Rectal smooth muscle tissue (tissue), 1 donor: ENCODE results near the gene KLHL7.

Experiments used
- H3K27ac ChIP-seq: one replicate; pipeline ENCODE4 v1.7.0; 2013; ENCODE audit warnings: low read depth, low read length, inconsistent platforms
- H3K27me3 ChIP-seq: one replicate; pipeline ENCODE4 v1.7.0; 2013; ENCODE audit warnings: low read length; ENCODE audit not compliant: control insufficient read depth, insufficient read depth
- H3K36me3 ChIP-seq: one replicate; pipeline ENCODE4 v1.7.0; 2013; ENCODE audit warnings: low read length; ENCODE audit not compliant: control insufficient read depth, insufficient read depth
- H3K4me1 ChIP-seq: one replicate; pipeline ENCODE4 v1.7.0; 2013; ENCODE audit warnings: low read length; ENCODE audit not compliant: control insufficient read depth, insufficient read depth
- H3K4me3 ChIP-seq: one replicate; pipeline ENCODE4 v1.7.0; 2013; ENCODE audit warnings: low read length
- H3K9ac ChIP-seq: one replicate; pipeline ENCODE4 v1.7.0; 2013; ENCODE audit warnings: low read length

The KLHL7 gene, protein sequence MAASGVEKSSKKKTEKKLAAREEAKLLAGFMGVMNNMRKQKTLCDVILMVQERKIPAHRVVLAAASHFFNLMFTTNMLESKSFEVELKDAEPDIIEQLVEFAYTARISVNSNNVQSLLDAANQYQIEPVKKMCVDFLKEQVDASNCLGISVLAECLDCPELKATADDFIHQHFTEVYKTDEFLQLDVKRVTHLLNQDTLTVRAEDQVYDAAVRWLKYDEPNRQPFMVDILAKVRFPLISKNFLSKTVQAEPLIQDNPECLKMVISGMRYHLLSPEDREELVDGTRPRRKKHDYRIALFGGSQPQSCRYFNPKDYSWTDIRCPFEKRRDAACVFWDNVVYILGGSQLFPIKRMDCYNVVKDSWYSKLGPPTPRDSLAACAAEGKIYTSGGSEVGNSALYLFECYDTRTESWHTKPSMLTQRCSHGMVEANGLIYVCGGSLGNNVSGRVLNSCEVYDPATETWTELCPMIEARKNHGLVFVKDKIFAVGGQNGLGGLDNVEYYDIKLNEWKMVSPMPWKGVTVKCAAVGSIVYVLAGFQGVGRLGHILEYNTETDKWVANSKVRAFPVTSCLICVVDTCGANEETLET

DNA sequence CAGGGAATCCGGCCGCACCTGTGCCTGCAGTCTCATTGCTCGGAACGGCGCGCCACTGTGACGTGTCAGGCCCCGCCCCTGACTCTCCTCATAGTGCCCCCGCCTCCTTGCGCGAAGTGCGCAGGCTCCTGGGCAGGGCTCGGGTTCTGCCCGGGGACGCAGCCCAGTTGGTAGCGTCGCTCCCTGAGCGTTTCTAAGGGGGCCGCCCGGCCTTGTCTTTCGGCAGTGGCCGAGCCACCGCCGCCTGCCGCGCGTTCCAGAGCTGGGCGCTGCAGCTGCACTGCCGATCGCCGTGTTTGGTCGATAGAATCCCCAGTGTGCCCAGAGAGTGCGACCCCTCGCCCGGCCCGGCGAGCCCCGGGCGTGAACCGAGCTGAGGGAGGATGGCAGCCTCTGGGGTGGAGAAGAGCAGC, at the start of gene KLHL7:
KLHL7 (plus strand) TSS at position 142 of the 413 bp plus-strand sequence; CDS start at position 384, 242 bp downstream.
- peak within 1 kb of the TSS; percentile 84 for H3K27ac ChIP-seq

DNA sequence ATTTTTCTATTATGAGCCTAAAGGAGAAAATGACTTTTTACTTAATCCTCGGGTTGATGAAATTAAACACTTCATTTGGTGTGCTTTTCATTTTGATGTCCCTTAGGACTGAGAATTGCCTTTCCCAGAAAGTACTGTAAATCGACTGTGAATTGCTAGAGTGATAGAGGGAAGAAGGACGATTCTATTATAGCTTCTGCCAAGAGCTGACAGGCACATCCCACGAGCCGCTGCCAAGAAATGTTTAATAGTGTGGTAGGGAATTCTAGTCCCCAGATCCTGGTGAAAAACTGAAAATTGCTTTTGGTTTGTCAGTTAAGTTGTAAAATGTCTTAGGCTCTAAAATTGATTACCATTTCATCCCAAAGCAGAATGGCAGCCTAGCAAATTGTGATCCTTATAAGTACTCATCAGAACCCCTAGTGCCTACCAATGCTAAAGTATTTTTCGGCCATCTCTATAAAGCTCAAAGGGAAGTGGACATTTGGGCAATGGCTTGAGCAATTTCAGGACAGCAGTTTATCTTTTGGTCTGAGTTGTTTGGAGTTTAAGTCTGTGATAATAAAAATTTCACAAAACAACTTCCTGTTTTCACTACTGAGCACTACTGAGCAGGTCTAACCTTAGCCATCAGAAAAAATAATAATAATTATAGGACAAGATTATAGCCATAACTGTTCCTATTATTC, 47.0 kb upstream of the KLHL7 start:
- Histone ChIP-seq H3K36me3 (no peaks in the 10 kb centered on the region), H3K27ac (no peak overlapping the region), H3K4me1 (no peaks in the 10 kb centered on the region), H3K9ac (no peak overlapping the region), H3K4me3 (no peak overlapping the region), H3K27me3 (no peaks in the 10 kb centered on the region)

More for the DNA sequence above, at the start of gene KLHL7:
- H3K36me3 ChIP-seq = no peaks in the 10 kb centered on the region
- peaks cover 9% of the 10 kb centered on the region for H3K4me1 ChIP-seq
- peak within 1 kb of the TSS; percentile 95 for H3K4me3 ChIP-seq
- peak within 1 kb of the TSS; percentile 91 for H3K9ac ChIP-seq
- no peaks in the 10 kb centered on the region for H3K27me3 ChIP-seq

DNA sequence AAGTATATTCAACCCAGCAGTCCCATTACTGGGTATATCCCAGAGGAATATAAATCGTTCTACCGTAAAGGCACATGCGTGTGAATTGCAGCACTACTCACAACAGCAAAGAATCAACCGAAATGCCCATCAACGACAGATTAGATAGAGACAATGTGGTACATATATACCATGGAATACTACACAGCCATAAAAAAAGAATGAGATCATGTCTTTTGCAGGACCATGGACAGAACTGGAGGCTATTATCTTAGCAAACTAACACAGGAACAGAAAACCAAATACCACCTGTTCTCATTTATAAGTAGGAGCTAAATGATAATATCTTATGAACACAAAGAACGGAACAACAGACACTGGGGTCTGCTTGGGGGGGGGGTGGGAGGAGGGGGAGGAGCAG, 44.3 kb upstream of the KLHL7 start:
- no peaks in the 10 kb centered on the region for H3K36me3 ChIP-seq
- H3K4me3 ChIP-seq = no peak overlapping the region
- H3K9ac ChIP-seq = no peak overlapping the region
- no peaks in the 10 kb centered on the region for H3K4me1 ChIP-seq
- H3K27ac ChIP-seq = no peak overlapping the region
- H3K27me3 ChIP-seq = no peaks in the 10 kb centered on the region

DNA sequence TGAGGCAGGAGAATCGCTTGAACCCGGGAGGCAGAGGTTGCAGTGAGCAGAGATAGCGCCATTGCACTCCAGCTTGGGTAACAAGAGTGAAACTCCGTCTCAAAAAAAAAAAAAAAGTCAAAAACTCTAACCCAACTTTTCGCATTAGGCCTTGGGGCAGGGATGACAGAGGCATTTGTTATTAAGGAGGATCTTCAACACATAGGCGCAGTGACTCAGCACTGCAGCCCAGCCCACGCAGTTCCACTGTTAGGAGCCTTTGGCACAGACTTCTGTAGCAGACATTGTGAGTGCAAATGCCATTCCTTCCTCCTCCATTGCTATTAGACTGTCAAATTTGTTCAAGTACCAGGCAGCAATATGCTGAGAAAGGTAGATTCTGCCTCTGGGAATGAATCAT, 43.1 kb upstream of the KLHL7 start:
- Histone ChIP-seq H3K36me3 (no peaks in the 10 kb centered on the region), H3K27me3 (no peaks in the 10 kb centered on the region), H3K27ac (no peak overlapping the region), H3K9ac (no peak overlapping the region), H3K4me3 (no peak overlapping the region), H3K4me1 (no peaks in the 10 kb centered on the region)

DNA sequence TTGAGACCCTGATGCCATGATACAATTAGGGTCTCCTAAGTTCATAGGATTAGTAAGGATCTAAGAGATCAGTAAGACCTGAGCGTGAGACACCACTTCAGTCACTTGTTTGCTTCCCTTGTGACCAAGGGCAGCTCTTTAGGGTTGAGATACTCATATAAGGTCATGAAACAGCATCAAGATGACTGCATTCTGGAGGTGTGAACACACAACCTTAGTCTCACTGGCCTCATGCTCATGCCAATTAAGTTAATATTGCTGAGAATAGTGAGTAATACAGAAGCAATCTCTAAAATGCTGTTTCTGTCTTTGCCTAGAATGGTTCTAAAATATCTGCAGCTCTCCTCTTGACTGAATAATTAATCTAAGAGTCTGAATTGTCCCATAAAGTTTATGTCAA, 39.6 kb upstream of the KLHL7 start:
- Histone ChIP-seq H3K27me3 (no peaks in the 10 kb centered on the region), H3K27ac (no peak overlapping the region), H3K9ac (no peak overlapping the region), H3K4me1 (no peaks in the 10 kb centered on the region), H3K36me3 (no peaks in the 10 kb centered on the region), H3K4me3 (no peak overlapping the region)

DNA sequence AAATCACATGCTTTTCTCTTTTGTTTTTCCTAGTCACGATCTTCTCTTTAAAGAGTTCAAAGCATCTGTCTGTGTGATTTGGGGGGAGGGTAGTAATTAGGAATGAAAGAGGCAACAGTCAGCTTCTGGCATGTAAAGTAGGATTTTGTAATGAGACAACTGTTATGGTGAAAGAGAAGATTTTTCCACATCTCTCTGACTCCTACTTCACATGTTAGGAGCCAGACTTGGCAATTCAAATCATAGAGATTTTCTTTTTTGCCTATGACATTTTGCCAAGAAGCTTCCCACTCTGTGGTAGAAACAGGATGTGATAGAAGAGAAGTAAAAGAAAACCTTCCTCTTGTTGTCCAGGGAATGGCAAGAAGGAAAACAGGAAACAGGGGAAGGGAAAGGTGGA, 38.3 kb upstream of the KLHL7 start:
- H3K4me3 ChIP-seq = no peak overlapping the region
- no peaks in the 10 kb centered on the region for H3K36me3 ChIP-seq
- no peak overlapping the region for H3K9ac ChIP-seq
- H3K27ac ChIP-seq = no peak overlapping the region
- H3K27me3 ChIP-seq = no peaks in the 10 kb centered on the region
- H3K4me1 ChIP-seq = no peaks in the 10 kb centered on the region

DNA sequence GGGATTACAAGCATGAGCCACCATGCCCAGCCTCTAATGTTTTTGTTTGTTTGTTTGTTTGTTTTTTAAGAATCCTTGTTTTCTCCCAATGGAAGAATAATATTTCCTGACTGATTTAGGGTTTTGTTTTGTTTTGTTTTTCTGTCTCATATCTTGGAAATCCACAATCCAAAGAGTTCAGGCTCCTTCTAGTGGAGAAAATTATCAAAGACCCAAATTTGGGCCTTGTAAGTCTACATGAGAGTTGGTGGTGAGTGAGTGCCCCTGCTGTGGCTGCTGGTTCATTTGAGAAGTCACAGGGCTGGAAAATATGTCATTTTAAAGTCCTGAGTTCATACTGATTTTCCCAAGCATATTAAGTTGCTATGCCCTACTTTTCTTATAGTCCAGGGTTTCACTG, 33.5 kb upstream of the KLHL7 start:
- Histone ChIP-seq H3K4me1 (no peaks in the 10 kb centered on the region), H3K27ac (no peak overlapping the region), H3K4me3 (no peak overlapping the region), H3K9ac (no peak overlapping the region), H3K27me3 (no peaks in the 10 kb centered on the region), H3K36me3 (no peaks in the 10 kb centered on the region)

DNA sequence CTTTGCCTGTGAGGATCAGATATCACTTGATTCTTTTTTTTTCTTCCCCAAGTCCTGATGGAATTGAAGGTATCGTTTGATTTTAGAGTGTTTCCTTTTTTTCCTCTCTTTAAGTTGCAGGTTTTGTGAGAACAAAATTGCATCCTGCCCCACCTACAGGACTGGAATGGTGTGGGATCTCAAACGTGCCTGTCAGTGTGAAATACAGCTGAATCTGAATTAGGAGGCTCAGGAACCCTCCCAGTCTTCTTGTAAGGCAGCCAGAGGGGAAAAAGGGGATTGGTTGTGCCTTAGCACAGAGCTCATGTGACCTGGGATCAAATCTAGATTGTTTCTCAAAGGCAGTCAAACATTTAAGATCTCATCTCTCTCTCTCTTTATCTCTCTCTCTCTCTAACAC, 32.7 kb upstream of the KLHL7 start:
- H3K9ac ChIP-seq = no peak overlapping the region
- no peaks in the 10 kb centered on the region for H3K36me3 ChIP-seq
- no peaks in the 10 kb centered on the region for H3K4me1 ChIP-seq
- H3K27me3 ChIP-seq = no peaks in the 10 kb centered on the region
- H3K27ac ChIP-seq = no peak overlapping the region
- no peak overlapping the region for H3K4me3 ChIP-seq

DNA sequence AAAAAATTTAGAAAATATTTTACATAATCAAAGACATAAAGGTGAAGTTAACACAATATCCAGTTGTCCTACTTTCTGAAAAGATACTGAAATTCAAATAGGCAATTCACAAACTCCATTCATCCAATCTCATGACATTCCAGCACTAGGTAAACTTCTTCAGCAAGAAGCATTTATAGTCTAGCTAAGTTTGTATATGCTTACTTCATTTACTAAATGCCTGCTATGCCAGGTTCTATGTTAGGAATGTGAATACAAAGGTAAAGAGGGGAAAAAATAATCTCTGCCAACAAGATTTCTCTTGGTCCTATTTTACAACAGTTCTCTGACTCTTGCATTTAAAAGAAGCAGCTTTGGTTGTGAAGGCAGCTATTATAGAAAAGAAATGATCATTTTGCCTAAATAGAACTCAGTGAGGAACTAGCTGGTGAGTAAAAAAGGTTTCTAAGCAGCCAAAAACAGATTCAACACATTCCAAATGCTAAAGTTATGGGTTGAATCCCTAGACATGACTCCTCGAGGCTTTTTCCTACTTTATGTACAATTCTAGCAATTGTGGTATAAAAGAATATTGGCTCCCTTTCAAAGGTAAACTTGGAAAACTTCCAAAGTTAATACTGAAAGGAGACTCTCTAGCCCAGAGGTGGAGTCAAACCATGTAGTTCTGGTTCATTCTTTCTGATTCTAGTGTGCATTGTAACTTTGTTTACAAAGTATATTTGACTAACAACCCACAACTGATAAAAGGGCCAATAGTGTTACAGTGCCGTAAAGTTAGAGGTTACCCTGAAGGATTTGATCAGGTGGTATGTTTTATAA, 30.9 kb upstream of the KLHL7 start:
- H3K27ac ChIP-seq = no peak overlapping the region
- H3K27me3 ChIP-seq = no peaks in the 10 kb centered on the region
- no peak overlapping the region for H3K4me3 ChIP-seq
- H3K4me1 ChIP-seq = no peaks in the 10 kb centered on the region
- no peak overlapping the region for H3K9ac ChIP-seq
- no peaks in the 10 kb centered on the region for H3K36me3 ChIP-seq

DNA sequence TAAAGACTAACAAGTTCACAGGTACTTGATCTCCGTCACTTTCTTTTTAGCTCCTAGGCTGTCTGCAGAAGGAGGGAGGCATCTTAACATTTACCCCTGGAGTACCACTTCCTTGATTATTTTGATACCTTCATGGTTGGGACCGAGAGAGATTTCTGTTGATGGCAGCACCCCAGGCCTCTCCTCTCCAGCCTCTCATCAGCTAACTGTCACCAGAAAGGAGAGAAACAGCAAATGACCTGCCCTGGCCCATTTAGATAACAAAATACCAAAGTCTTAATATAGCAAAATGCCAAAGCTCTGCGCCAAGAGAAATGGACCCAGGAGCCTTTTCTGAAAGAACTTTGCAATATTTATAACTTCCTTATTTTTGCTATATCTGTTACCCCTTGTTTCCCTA, 30.0 kb upstream of the KLHL7 start:
- Histone ChIP-seq H3K4me3 (no peak overlapping the region), H3K27me3 (no peaks in the 10 kb centered on the region)

DNA sequence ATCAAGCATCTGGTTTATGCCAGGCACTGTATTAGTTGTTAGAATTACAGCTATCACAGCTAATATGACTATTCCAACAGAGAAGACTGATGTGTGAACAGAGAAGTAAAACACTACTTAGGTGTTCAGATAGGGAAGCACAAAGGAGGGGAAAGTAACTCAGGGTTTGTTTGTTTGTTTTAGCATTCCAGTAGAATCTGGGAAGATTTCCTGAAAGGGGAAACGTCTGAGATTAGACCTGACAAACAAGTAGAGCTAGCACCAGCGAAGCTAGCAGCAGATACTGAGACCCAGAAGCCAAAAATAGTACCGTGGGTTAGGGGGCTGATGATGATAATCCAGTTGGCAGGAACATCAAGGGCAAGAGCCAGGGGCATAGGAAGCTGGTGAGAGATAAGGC, 28.8 kb upstream of the KLHL7 start:
- Histone ChIP-seq H3K27ac (no peak overlapping the region), H3K4me1 (no peaks in the 10 kb centered on the region), H3K4me3 (no peak overlapping the region), H3K9ac (no peak overlapping the region), H3K27me3 (no peaks in the 10 kb centered on the region), H3K36me3 (no peaks in the 10 kb centered on the region)

More for the DNA sequence above, 30.0 kb upstream of the KLHL7 start:
- no peaks in the 10 kb centered on the region for H3K36me3 ChIP-seq
- H3K27ac ChIP-seq = no peak overlapping the region
- no peak overlapping the region for H3K9ac ChIP-seq
- H3K4me1 ChIP-seq = no peaks in the 10 kb centered on the region

DNA sequence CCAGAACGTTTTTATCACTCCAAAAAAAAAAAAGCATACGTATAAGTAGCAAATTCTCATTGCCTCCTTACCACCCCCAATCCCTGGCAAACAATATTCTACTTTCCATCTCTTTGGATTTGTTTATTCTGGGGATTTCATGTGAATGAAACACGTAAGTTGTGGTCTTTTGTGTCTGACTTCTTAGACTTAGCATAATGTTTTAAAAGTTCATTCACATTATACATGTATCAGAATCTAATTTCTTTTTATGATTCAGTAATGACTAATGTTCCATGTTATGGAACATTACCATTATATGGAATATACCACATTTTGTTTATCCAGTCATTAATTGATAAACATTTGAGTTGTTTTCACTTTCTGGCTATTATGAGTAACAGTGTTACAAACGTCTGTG, 12.5 kb upstream of the KLHL7 start:
- Histone ChIP-seq H3K27ac (no peak overlapping the region), H3K4me3 (no peak overlapping the region), H3K27me3 (no peaks in the 10 kb centered on the region), H3K36me3 (no peaks in the 10 kb centered on the region), H3K9ac (no peak overlapping the region), H3K4me1 (no peaks in the 10 kb centered on the region)
